ENCODE data around the gene NFKBIB. TPM values are rescaled to one million over a fixed set of nuclear protein-coding genes. Genes with fewer than 3 reads are reported as not detected.

NFKBIB gene
- total RNA-seq, 1 donor from 2014 or later = 45.5 TPM

GRCh38 chr19:38904581-38905539 is 5.1 kb downstream of the NFKBIB start:
- DNase-seq (no peak), ATAC-seq (ENCODE audit: low read depth) (no peak)
- ChIA-PET POLR2A (no interaction called here), CTCF (no interaction called here)
- intact Hi-C loops (cut with micrococcal nuclease) = no loop called here
- TF ChIP-seq CTCF (IDR thresholded peaks at IDR 0.05) = no peak
- peaks cover 17% of the 10 kb centered on the region for H3K4me1 Mint-ChIP-seq
- no peak overlapping the region for H3K27ac Mint-ChIP-seq
- H3K27me3 Mint-ChIP-seq = no peaks in the 10 kb centered on the region
- no peak overlapping the region for H3K4me3 Mint-ChIP-seq
- H3K9me3 Mint-ChIP-seq = no peaks in the 10 kb centered on the region
- peaks cover 58% of the 10 kb centered on the region for H3K36me3 Mint-ChIP-seq (ENCODE audit: low read depth)

- Mint-ChIP-seq H3K36me3 (ENCODE audit: low read depth) (peaks cover 54% of the 10 kb centered on the region), H3K27ac (no peak overlapping the region), H3K4me3 (no peak overlapping the region), H3K9me3 (no peaks in the 10 kb centered on the region), H3K27me3 (no peaks in the 10 kb centered on the region), H3K4me1 (peaks cover 12% of the 10 kb centered on the region)
- TF ChIP-seq CTCF (IDR thresholded peaks at IDR 0.05) = no peak
- ChIA-PET CTCF (no interaction called here), POLR2A (interaction anchor here (0.6 kb wide), 1 partner anchor 337 kb away, joined by 3 read pairs; no protein-coding TSS in a partner anchor)
- ATAC-seq (ENCODE audit: low read depth) = no peak
- no peak for DNase-seq
- intact Hi-C loops (cut with micrococcal nuclease) = no loop called here
Observed at GRCh38 chr19:38905620-38906019, 5.9 kb downstream of the NFKBIB start.

- CTCF ChIA-PET = interaction anchor here (1.1 kb wide), 1 partner anchor 20 kb away, joined by 3 read pairs; no protein-coding TSS in a partner anchor
- POLR2A ChIA-PET = interaction anchor here (0.7 to 0.9 kb wide), 2 partner anchors 54 to 146 kb away, joined by 3 to 4 read pairs; no protein-coding TSS in a partner anchor
- DNase-seq (no peak), ATAC-seq (ENCODE audit: low read depth) (no peak)
- no peaks in the 10 kb centered on the region for H3K27me3 Mint-ChIP-seq
- H3K4me1 Mint-ChIP-seq = peaks cover 5% of the 10 kb centered on the region
- no peak overlapping the region for H3K27ac Mint-ChIP-seq
- H3K4me3 Mint-ChIP-seq = no peak overlapping the region
- TF ChIP-seq CTCF (IDR thresholded peaks at IDR 0.05) = no peak
- intact Hi-C loops (cut with micrococcal nuclease) = no loop called here
- peaks cover 51% of the 10 kb centered on the region for H3K36me3 Mint-ChIP-seq (ENCODE audit: low read depth)
- H3K9me3 Mint-ChIP-seq = no peaks in the 10 kb centered on the region
Observed at GRCh38 chr19:38907227-38907626, 7.5 kb downstream of the NFKBIB start.

GRCh38 chr19:38907670-38908069 is 7.9 kb downstream of the NFKBIB start:
- ATAC-seq (ENCODE audit: low read depth) = no peak
- Mint-ChIP-seq H3K27me3 (no peaks in the 10 kb centered on the region), H3K4me3 (no peak overlapping the region), H3K4me1 (peaks cover 5% of the 10 kb centered on the region), H3K9me3 (no peaks in the 10 kb centered on the region), H3K27ac (no peak overlapping the region), H3K36me3 (ENCODE audit: low read depth) (peaks cover 51% of the 10 kb centered on the region)
- intact Hi-C loops (cut with micrococcal nuclease) = no loop called here
- ChIA-PET POLR2A (interaction anchor here (0.6 kb wide), 1 partner anchor 63 kb away, joined by 3 read pairs; no protein-coding TSS in a partner anchor), CTCF (interaction anchor here (1.1 kb wide), 1 partner anchor 20 kb away, joined by 3 read pairs; no protein-coding TSS in a partner anchor)
- TF ChIP-seq CTCF (IDR thresholded peaks at IDR 0.05) = no peak
- no peak for DNase-seq

- Mint-ChIP-seq H3K27ac (no peak overlapping the region), H3K36me3 (ENCODE audit: low read depth) (peaks cover 46% of the 10 kb centered on the region), H3K4me1 (peaks cover 5% of the 10 kb centered on the region), H3K4me3 (no peak overlapping the region), H3K9me3 (no peaks in the 10 kb centered on the region), H3K27me3 (no peaks in the 10 kb centered on the region)
- TF ChIP-seq CTCF (IDR thresholded peaks at IDR 0.05) = no peak
- intact Hi-C loops (cut with micrococcal nuclease) = no loop called here
- POLR2A ChIA-PET = interaction anchor here (0.5 kb wide), 1 partner anchor 522 kb away, joined by 6 read pairs; no protein-coding TSS in a partner anchor
- DNase-seq (no peak), ATAC-seq (ENCODE audit: low read depth) (no peak)
- CTCF ChIA-PET = no interaction called here
Observed at GRCh38 chr19:38908911-38909310, 9.1 kb downstream of the NFKBIB start.

Measured in activated B cell treated with CpG ODN at 0.5 μM for 24 hours (primary cell).